Measurements from ENCODE around the gene NCAM1.

DNA sequence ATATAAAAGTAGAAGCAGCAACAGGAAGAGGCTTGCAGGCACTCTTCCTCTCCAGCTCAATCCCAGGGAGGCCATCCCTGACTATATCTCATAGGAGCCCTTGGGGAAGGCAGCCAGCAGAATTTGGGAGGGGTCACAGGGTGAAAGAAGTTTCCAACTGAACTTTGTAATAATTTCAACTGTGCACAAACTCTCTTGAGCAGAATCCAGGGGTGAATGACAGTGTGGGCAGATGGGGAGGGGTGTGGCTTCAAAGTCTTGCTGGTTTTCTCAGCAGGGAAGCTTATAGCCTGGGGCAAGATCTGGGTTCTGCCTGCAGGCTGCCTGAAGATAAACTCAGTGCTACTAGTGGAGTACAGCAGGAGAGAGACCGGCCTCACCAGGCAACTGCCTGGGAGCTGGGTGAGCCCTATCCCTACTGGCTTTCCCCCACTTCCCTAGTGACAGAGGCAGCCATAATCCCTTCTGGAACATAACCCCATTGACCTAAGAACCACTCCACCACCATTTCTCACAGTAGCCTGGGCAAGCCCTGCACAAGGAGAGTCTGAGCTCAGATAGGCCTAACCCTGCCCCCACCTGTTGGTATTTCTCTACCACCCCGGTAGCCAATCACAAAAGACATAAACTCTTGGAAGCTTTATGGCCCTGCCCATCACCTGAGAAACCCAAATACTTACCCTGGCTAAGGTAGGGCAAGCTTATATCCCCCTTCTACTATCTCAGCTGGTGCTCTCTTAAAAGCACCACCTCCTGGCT lies 335.4 kb downstream of the NCAM1 start:
- TF ChIP-seq, protein P1, sequence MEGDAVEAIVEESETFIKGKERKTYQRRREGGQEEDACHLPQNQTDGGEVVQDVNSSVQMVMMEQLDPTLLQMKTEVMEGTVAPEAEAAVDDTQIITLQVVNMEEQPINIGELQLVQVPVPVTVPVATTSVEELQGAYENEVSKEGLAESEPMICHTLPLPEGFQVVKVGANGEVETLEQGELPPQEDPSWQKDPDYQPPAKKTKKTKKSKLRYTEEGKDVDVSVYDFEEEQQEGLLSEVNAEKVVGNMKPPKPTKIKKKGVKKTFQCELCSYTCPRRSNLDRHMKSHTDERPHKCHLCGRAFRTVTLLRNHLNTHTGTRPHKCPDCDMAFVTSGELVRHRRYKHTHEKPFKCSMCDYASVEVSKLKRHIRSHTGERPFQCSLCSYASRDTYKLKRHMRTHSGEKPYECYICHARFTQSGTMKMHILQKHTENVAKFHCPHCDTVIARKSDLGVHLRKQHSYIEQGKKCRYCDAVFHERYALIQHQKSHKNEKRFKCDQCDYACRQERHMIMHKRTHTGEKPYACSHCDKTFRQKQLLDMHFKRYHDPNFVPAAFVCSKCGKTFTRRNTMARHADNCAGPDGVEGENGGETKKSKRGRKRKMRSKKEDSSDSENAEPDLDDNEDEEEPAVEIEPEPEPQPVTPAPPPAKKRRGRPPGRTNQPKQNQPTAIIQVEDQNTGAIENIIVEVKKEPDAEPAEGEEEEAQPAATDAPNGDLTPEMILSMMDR (conservative IDR thresholded peaks at IDR 0.05; ENCODE audit: low read depth in 2 of 2), result no peak
- no peak for TF ChIP-seq ZNF331 (CRISPR knock-in tag; IDR thresholded peaks at IDR 0.05; ENCODE audit: low read depth)
- TF ChIP-seq, protein P2, sequence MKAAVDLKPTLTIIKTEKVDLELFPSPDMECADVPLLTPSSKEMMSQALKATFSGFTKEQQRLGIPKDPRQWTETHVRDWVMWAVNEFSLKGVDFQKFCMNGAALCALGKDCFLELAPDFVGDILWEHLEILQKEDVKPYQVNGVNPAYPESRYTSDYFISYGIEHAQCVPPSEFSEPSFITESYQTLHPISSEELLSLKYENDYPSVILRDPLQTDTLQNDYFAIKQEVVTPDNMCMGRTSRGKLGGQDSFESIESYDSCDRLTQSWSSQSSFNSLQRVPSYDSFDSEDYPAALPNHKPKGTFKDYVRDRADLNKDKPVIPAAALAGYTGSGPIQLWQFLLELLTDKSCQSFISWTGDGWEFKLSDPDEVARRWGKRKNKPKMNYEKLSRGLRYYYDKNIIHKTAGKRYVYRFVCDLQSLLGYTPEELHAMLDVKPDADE (IDR thresholded peaks at IDR 0.05), result no peak
- TF ChIP-seq, protein P3, sequence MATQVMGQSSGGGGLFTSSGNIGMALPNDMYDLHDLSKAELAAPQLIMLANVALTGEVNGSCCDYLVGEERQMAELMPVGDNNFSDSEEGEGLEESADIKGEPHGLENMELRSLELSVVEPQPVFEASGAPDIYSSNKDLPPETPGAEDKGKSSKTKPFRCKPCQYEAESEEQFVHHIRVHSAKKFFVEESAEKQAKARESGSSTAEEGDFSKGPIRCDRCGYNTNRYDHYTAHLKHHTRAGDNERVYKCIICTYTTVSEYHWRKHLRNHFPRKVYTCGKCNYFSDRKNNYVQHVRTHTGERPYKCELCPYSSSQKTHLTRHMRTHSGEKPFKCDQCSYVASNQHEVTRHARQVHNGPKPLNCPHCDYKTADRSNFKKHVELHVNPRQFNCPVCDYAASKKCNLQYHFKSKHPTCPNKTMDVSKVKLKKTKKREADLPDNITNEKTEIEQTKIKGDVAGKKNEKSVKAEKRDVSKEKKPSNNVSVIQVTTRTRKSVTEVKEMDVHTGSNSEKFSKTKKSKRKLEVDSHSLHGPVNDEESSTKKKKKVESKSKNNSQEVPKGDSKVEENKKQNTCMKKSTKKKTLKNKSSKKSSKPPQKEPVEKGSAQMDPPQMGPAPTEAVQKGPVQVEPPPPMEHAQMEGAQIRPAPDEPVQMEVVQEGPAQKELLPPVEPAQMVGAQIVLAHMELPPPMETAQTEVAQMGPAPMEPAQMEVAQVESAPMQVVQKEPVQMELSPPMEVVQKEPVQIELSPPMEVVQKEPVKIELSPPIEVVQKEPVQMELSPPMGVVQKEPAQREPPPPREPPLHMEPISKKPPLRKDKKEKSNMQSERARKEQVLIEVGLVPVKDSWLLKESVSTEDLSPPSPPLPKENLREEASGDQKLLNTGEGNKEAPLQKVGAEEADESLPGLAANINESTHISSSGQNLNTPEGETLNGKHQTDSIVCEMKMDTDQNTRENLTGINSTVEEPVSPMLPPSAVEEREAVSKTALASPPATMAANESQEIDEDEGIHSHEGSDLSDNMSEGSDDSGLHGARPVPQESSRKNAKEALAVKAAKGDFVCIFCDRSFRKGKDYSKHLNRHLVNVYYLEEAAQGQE (IDR thresholded peaks at IDR 0.05; ENCODE audit: unreplicated experiment), result no peak
